NT2/D1 (cell line): ENCODE measurements around the gene ARMC6.

Experiments
- SUZ12 ChIP-seq: IDR thresholded peaks from 2 replicates; pipeline ENCODE4 v1.6.1; 2011; ENCODE audit not compliant: insufficient read length, insufficient read depth; ENCODE audit errors: extremely low read depth
- YY1 ChIP-seq: IDR thresholded peaks from 2 replicates; pipeline ENCODE4 v1.6.1; 2011; ENCODE audit not compliant: insufficient read length, insufficient read depth
- ZNF274 ChIP-seq: IDR thresholded peaks from 2 replicates; pipeline ENCODE4 v1.6.1; 2011; ENCODE audit warnings: mild to moderate bottlenecking, low read depth, low read length

DNA sequence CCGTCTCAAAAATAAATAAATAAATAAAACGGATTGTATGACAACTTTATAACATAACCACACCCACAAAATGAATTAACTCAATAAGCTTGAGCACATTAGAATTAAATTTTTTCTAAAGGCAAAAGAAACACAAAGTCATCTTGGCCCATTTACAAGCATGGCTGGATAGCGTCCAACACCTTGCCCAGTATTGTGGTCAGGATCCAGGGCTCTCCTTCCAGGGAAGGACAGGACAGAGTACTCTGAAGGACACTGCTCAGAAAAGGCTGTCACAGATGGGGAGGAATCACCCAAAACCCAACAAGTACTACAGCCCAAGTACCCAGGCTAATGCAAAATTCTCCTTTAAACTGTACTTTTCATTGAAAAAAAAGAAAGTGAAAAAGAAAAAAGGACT lies 27.2 kb upstream of the ARMC6 start:
- TF ChIP-seq ZNF274 (no peak), SUZ12 (no peak), YY1 (no peak)
